Activated naive CD8-positive, alpha-beta T cell treated with anti-CD3 and anti-CD28 coated beads, Interleukin-2, amount 10 ng/mL, durations not matched to agents 7 days and 5 days (primary cell): ENCODE results near the gene LYSET. TPM values are rescaled to one million over a fixed set of nuclear protein-coding genes. Genes with fewer than 3 reads are reported as not detected.
"Not testable (repeated sequence)": the region's sequence is repeated elsewhere in the genome, so short reads cannot be mapped to it uniquely, and the experiment has no call there.

Source experiments
- ATAC-seq: fragments of 150-1000 bp; cut with Tn5 transposase; one replicate; pipeline ENCODE4 v1.10.0; 2021; ENCODE audit warnings: low read depth, moderate library complexity
- POLR2A ChIA-PET: fragments of 350-600 bp; sonication (Branson Sonifier 250); formaldehyde crosslinking; loops from one replicate; lab custom pipeline; 2021; ENCODE audit warnings: antibody characterized with exemption; lab: Charles Lee
- DNase-seq: peaks from one replicate; pipeline ENCODE4 v3.0.0; 2021
- H3K27ac Mint-ChIP-seq: one replicate; pipeline ENCODE4 v1.8.0; 2022; ENCODE audit warnings: mild to moderate bottlenecking, mixed read lengths
- H3K27me3 Mint-ChIP-seq: one replicate; pipeline ENCODE4 v1.8.0; 2022; ENCODE audit warnings: mild to moderate bottlenecking, moderate library complexity, mixed read lengths
- H3K36me3 Mint-ChIP-seq: one replicate; pipeline ENCODE4 v1.8.0; 2021; ENCODE audit warnings: mild to moderate bottlenecking, mixed read lengths
- H3K4me1 Mint-ChIP-seq: one replicate; pipeline ENCODE4 v1.8.0; 2021; ENCODE audit warnings: mixed read lengths
- H3K4me3 Mint-ChIP-seq: one replicate; pipeline ENCODE4 v1.8.0; 2022; ENCODE audit warnings: mild to moderate bottlenecking, moderate library complexity, mixed read lengths
- H3K9me3 Mint-ChIP-seq: one replicate; pipeline ENCODE4 v1.8.0; 2021; ENCODE audit warnings: mixed read lengths
- total RNA-seq, 2 experiments: library from RNA; stranded (reverse); gene quantifications; one replicate each; pipeline ENCODE4 v1.2.3, GENCODE V29; 2021

Gene LYSET
- total RNA-seq, 2 experiments from 2014 or later = 11.9 to 12.7 TPM

DNA sequence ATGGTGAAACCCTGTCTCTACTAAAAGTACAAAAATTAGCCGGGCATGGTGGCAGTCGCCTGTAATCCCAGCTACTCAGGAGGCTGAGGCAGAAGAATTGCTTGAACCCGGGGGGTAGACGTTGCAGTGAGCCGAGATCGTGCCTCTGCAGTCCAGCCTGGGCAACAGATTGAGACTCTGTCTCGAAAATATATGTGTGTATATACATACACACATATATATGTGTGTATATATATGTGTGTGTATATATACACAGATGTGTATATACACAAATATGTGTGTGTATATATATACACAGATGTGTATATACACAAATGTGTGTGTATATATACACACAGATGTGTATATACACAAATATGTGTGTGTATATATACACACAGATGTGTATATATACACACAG, 26.8 kb upstream of the LYSET start:
- ATAC-seq = peak; percentile 51
- H3K4me1 Mint-ChIP-seq, H3K27ac Mint-ChIP-seq, DNase-seq, H3K9me3 Mint-ChIP-seq, H3K4me3 Mint-ChIP-seq, H3K36me3 Mint-ChIP-seq, POLR2A ChIA-PET, H3K27me3 Mint-ChIP-seq: not testable (repeated sequence)

DNA sequence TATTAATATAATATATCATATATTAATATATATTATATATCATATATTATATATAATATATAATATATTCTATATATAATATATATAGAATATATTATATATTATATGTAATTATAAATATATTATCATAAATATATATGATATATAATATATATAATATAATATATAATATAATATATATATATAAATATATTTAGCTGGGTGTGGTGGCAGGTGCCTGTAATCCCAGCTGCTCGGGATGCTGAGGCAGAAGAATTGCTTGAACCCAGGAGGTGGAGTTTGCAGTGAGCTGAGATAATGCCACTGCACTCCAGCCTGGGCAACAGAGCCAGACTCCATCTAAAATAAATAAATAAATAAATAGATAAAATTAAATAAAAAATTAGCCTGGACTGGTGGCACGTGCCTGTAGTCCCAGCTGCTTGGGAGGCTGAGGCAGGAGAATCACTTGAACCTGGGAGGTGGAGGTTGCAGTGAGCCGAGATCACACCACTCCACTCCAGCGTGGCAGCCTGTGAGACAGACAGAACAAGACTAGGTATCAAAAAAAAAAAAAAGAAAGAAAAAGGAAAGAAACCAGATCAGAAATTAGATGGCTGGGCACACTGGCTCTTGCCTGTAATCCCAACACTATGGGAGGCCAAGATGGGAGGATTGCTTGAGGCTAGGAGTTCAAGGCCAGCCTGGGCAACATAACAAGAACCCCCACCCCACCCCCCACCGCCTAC, 25.3 kb upstream of the LYSET start:
- H3K36me3 Mint-ChIP-seq, H3K27ac Mint-ChIP-seq, H3K27me3 Mint-ChIP-seq, DNase-seq, H3K4me3 Mint-ChIP-seq, H3K9me3 Mint-ChIP-seq, POLR2A ChIA-PET, H3K4me1 Mint-ChIP-seq: not testable (repeated sequence)
- peak; percentile 50 for ATAC-seq

- POLR2A ChIA-PET = interaction anchor here (1.0 kb wide), 1 partner anchor 45 kb away, joined by 3 read pairs; no protein-coding TSS in a partner anchor
- H3K4me3 Mint-ChIP-seq = no peak overlapping the region
- H3K4me1 Mint-ChIP-seq = no peaks in the 10 kb centered on the region
- DNase-seq (no peak), ATAC-seq (peak; percentile 42)
- H3K9me3 Mint-ChIP-seq = no peaks in the 10 kb centered on the region
- H3K36me3 Mint-ChIP-seq = no peaks in the 10 kb centered on the region
- H3K27me3 Mint-ChIP-seq = peaks cover 2% of the 10 kb centered on the region
- no peak overlapping the region for H3K27ac Mint-ChIP-seq
These were observed 24.7 kb upstream of the LYSET start for GRCh38 chr14:93160353-93160801.

- Mint-ChIP-seq H3K4me1 (no peaks in the 10 kb centered on the region), H3K4me3 (no peak overlapping the region), H3K9me3 (no peaks in the 10 kb centered on the region), H3K27me3 (peaks cover 2% of the 10 kb centered on the region), H3K36me3 (no peaks in the 10 kb centered on the region), H3K27ac (no peak overlapping the region)
- POLR2A ChIA-PET = interaction anchor here (1.0 kb wide), 1 partner anchor 46 kb away, joined by 3 read pairs; no protein-coding TSS in a partner anchor
- DNase-seq (no peak), ATAC-seq (no peak)
These were observed 23.6 kb upstream of the LYSET start for GRCh38 chr14:93161411-93161940.

DNA sequence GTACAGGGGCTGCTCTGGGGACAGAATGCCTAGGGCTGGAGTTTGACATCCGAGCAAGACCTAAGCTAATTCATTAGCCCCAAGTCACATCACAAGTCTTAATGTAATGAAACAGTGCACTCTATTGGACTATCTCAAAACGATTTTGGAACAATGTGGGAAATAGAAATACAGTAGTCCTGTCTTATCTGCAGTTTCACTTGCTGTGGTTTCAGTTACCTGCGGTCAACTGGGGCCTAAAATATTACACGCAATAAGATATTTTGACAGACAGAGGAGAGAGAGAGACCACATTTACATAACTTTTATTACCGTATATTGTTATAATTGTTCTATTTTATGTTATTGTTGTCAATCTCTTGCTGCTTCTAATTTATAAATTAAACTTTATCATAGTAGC, 21.6 kb upstream of the LYSET start:
- no peaks in the 10 kb centered on the region for H3K27me3 Mint-ChIP-seq
- POLR2A ChIA-PET = no interaction called here

DNA sequence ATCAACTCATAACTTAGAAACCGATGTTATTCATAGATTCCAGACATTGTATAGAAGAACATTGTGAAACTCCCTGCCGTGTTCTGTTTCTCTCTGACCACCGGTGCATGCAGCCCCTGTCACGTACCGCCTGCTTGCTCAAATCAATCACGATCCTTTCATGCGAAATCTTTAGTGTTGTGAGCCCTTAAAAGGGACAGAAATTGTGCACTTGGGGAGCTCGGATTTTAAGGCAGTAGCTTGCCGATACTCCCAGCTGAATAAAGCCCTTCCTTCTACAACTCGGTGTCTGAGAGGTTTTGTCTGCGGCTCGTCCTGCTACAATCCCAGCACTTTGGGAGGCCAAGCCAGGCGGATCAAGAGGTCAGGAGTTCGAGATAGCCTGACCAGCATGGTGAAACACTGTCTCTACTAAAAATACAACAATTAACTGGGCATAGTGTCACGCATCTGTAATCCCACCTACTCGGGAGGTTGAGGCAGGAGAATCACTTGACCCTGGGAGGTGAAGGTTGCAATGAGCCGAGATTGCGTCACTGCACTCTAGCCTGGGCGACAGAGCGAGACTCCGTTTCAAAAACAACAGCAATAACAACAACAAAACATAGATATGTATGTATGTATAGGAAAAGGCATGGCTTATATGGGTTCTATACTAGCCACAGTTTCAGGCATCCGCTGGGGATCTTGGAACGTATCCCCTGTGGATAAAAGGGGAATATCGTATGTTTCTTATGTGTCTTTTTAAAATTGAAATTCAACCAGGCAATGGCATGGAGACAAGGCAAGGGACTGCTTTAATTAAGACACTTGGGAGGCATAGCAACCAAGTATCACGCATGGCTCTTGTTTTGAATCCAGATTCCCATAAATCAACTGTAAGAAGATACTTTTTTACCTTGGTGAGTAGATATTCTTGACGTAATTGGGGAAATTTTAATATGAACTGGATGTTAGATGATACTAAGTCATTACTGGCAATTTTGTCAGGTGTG, 19.5 kb upstream of the LYSET start:
- ATAC-seq, H3K27ac Mint-ChIP-seq, H3K4me3 Mint-ChIP-seq, H3K27me3 Mint-ChIP-seq, H3K36me3 Mint-ChIP-seq, H3K4me1 Mint-ChIP-seq, H3K9me3 Mint-ChIP-seq: not testable (repeated sequence)
- POLR2A ChIA-PET = interaction anchor here (0.6 kb wide), 1 partner anchor 12 kb away, joined by 3 read pairs; no protein-coding TSS in a partner anchor
- peak; percentile 4 for DNase-seq

More for the DNA sequence above, 21.6 kb upstream of the LYSET start:
- Mint-ChIP-seq H3K4me1 (no peaks in the 10 kb centered on the region), H3K4me3 (no peak overlapping the region), H3K36me3 (no peaks in the 10 kb centered on the region), H3K9me3 (no peaks in the 10 kb centered on the region), H3K27ac (no peak overlapping the region)
- ATAC-seq (no peak), DNase-seq (no peak)

- ATAC-seq, H3K27me3 Mint-ChIP-seq, POLR2A ChIA-PET, H3K27ac Mint-ChIP-seq, H3K36me3 Mint-ChIP-seq, DNase-seq, H3K4me3 Mint-ChIP-seq, H3K4me1 Mint-ChIP-seq, H3K9me3 Mint-ChIP-seq: not testable (repeated sequence)
These were observed 16.5 kb upstream of the LYSET start for GRCh38 chr14:93168610-93169009.

DNA sequence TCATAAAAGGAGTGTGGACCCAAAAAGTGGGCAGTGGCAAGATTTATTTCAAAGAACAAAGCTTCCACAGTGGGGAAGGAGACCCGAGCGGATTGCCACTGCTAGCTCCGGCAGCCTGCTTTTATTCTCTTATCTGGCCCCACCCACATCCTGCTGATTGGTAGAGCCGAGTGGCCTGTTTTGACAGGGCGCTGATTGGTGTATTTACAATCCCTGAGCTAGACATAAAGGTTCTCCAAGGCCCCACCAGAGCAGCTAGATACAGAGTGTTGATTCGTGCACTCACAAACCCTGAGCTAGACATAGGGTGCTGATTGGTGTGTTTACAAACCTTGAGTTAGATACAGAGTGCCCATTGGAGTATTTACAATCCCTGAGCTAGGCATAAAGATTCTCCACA, 15.5 kb upstream of the LYSET start:
- H3K9me3 Mint-ChIP-seq, ATAC-seq, H3K4me1 Mint-ChIP-seq, H3K27ac Mint-ChIP-seq, H3K4me3 Mint-ChIP-seq, DNase-seq, POLR2A ChIA-PET, H3K36me3 Mint-ChIP-seq: not testable (repeated sequence)
- H3K27me3 Mint-ChIP-seq = peaks cover 12% of the 10 kb centered on the region

DNA sequence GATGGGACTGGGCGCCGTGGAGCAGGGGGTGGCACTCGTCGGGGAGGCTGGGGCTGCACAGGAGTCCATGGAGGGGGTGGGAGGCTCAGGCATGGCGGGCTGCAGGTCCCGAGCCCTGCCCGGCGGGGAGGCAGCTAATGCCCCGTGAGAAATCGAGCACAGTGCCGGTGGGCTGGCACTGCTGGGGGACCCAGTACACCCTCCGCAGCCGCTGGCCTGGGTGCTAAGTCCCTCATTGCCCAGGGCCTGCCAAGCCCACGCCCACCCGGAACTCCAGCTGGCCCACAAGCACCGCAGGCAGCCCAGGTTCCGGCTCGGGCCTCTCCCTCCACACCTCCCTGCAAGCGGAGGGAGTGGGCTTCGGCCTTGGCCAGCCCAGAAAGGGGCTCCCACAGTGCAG, 15.0 kb upstream of the LYSET start:
- H3K27ac Mint-ChIP-seq, ATAC-seq: not testable (repeated sequence)

GRCh38 chr14:93171376-93171775, 13.7 kb upstream of the LYSET start:
- H3K27me3 Mint-ChIP-seq = peaks cover 12% of the 10 kb centered on the region
- POLR2A ChIA-PET = no interaction called here
- no peaks in the 10 kb centered on the region for H3K9me3 Mint-ChIP-seq
- no peaks in the 10 kb centered on the region for H3K4me1 Mint-ChIP-seq
- DNase-seq = no peak
- no peak overlapping the region for H3K4me3 Mint-ChIP-seq
- no peak for ATAC-seq
- no peak overlapping the region for H3K27ac Mint-ChIP-seq
- no peaks in the 10 kb centered on the region for H3K36me3 Mint-ChIP-seq

More for the DNA sequence above, 15.0 kb upstream of the LYSET start:
- H3K36me3 Mint-ChIP-seq, DNase-seq, H3K9me3 Mint-ChIP-seq, POLR2A ChIA-PET, H3K4me1 Mint-ChIP-seq, H3K4me3 Mint-ChIP-seq: not testable (repeated sequence)
- H3K27me3 Mint-ChIP-seq = peaks cover 12% of the 10 kb centered on the region

- Mint-ChIP-seq H3K27ac (no peak overlapping the region), H3K9me3 (no peaks in the 10 kb centered on the region), H3K4me3 (no peak overlapping the region), H3K4me1 (peaks cover 9% of the 10 kb centered on the region), H3K36me3 (no peaks in the 10 kb centered on the region), H3K27me3 (peaks cover 12% of the 10 kb centered on the region)
- no peak for DNase-seq
- POLR2A ChIA-PET = no interaction called here
- ATAC-seq = no peak
These were observed 11.1 kb upstream of the LYSET start for GRCh38 chr14:93173943-93174395.

DNA sequence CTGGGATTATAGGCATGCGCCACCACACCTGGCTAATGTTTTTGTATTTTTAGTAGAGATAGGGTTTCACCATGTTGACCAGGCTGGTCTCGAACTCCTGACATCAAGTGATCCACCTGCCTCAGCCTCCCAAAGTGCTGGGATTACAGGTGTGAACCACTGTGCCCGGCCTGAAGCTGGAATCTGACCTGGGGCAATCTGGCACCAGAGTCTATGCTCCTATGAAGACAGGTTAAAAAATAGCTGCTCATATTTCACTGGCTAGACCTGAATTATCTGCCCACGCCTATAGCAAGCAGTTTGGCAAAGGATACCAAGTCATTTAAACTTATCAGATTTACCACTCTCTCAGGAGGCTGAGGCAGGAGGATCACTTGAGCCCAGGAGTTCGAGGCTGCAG, 10.4 kb upstream of the LYSET start:
- not testable (repeated sequence) for H3K9me3 Mint-ChIP-seq, H3K4me3 Mint-ChIP-seq, ATAC-seq, H3K36me3 Mint-ChIP-seq, H3K27ac Mint-ChIP-seq, DNase-seq, H3K4me1 Mint-ChIP-seq, H3K27me3 Mint-ChIP-seq
- POLR2A ChIA-PET = interaction anchor here (1.5 kb wide), 1 partner anchor 10 kb away, joined by 5 read pairs; the partner anchor contains the start of genes LYSET and MOAP1

GRCh38 chr14:93175492-93175891, 9.6 kb upstream of the LYSET start:
- DNase-seq (no peak), ATAC-seq (no peak)
- H3K27me3 Mint-ChIP-seq = peaks cover 9% of the 10 kb centered on the region
- H3K4me3 Mint-ChIP-seq = no peak overlapping the region
- POLR2A ChIA-PET = interaction anchor here (1.5 kb wide), 1 partner anchor 9 kb away, joined by 5 read pairs; the partner anchor contains the start of genes LYSET and MOAP1
- no peaks in the 10 kb centered on the region for H3K9me3 Mint-ChIP-seq
- no peak overlapping the region for H3K27ac Mint-ChIP-seq
- H3K36me3 Mint-ChIP-seq = no peaks in the 10 kb centered on the region
- peaks cover 9% of the 10 kb centered on the region for H3K4me1 Mint-ChIP-seq
